SU-DHL-6 (cell line): ENCODE data around the gene LTF.
"Not testable (repeated sequence)": the region's sequence is repeated elsewhere in the genome, so short reads cannot be mapped to it uniquely, and the experiment has no call there.

Source experiments
- H2AFZ ChIP-seq: fragments of 200-600 bp; sonication (generic); 2 replicates; pipeline ENCODE4 v1.6.1; 2014; ENCODE audit warnings: low read depth, mild to moderate bottlenecking, moderate library complexity, mixed read lengths, antibody characterized with exemption, low read length; ENCODE audit not compliant: severe bottlenecking
- H3F3A ChIP-seq: fragments of 200-600 bp; shearing (Covaris generic); 2 replicates; pipeline ENCODE4 v1.6.0; 2016; ENCODE audit warnings: antibody characterized with exemption, mild to moderate bottlenecking; ENCODE audit not compliant: insufficient read depth
- H3K27ac ChIP-seq: fragments of 200-600 bp; sonication (generic); 2 replicates; pipeline ENCODE4 v1.5.1; 2016; ENCODE audit warnings: low read depth, mild to moderate bottlenecking, low read length, moderate library complexity, mixed read lengths
- H3K27me3 ChIP-seq: fragments of 200-600 bp; sonication (generic), shearing (Covaris generic); 2 replicates; pipeline ENCODE4 v1.6.0; 2014; ENCODE audit warnings: mild to moderate bottlenecking, low read length
- H3K36me3 ChIP-seq: fragments of 200-600 bp; sonication (generic); 2 replicates; pipeline ENCODE4 v1.6.1; 2014; ENCODE audit warnings: mild to moderate bottlenecking, low read length, mixed read lengths
- H3K4me2 ChIP-seq: fragments of 300-600, 200-600 bp; shearing (Covaris generic), sonication (generic); 2 replicates; pipeline ENCODE4 v1.6.0; 2014; ENCODE audit warnings: low read length, low read depth, mild to moderate bottlenecking; ENCODE audit not compliant: poor library complexity, severe bottlenecking
- H3K4me3 ChIP-seq: fragments of 200-600 bp; sonication (generic); 2 replicates; pipeline ENCODE4 v1.5.1; 2014; ENCODE audit warnings: antibody characterized with exemption, low read length, mild to moderate bottlenecking, mixed read lengths; ENCODE audit not compliant: insufficient read depth, poor library complexity, severe bottlenecking
- H3K79me2 ChIP-seq: fragments of 200-600 bp; sonication (generic); 2 replicates; pipeline ENCODE4 v1.6.1; 2014; ENCODE audit warnings: mild to moderate bottlenecking, low read length, moderate library complexity; ENCODE audit not compliant: insufficient read depth
- H3K9ac ChIP-seq: fragments of 200-600 bp; sonication (generic); 2 replicates; pipeline ENCODE4 v1.7.0; 2014; ENCODE audit warnings: mild to moderate bottlenecking, low read length
- H3K9me2 ChIP-seq: fragments of 200-600 bp; sonication (generic); replicated peaks from 2 replicates; pipeline ENCODE4 v1.6.1; 2014; ENCODE audit warnings: low read length; ENCODE audit not compliant: insufficient read depth
- H3K9me3 ChIP-seq: fragments of 200-600 bp; sonication (generic); 2 replicates; pipeline ENCODE4 v1.6.1; 2014; ENCODE audit warnings: low read length, mixed read lengths; ENCODE audit not compliant: insufficient read depth
- H4K20me1 ChIP-seq: fragments of 200-600 bp; sonication (generic); 2 replicates; pipeline ENCODE4 v1.6.1; 2014; ENCODE audit warnings: low read depth, mild to moderate bottlenecking, antibody characterized with exemption, low read length, moderate library complexity, mixed read lengths
- EZH2phosphoT487 ChIP-seq: fragments of 200-600 bp; sonication (generic), shearing (Covaris generic); conservative IDR thresholded peaks from 2 replicates; pipeline ENCODE4 v1.6.1; 2018; ENCODE audit warnings: mild to moderate bottlenecking, antibody characterized with exemption, low read length, moderate library complexity, mixed read lengths
- TF ChIP-seq, protein P1 (sequence below): fragments of 200-600 bp; sonication (generic); IDR thresholded peaks from one replicate; pipeline ENCODE4 v1.5.1; 2017; ENCODE audit warnings: antibody characterized with exemption, mild to moderate bottlenecking, low read length, moderate library complexity; ENCODE audit not compliant: insufficient read depth, poor library complexity, severe bottlenecking

The LTF gene

DNA sequence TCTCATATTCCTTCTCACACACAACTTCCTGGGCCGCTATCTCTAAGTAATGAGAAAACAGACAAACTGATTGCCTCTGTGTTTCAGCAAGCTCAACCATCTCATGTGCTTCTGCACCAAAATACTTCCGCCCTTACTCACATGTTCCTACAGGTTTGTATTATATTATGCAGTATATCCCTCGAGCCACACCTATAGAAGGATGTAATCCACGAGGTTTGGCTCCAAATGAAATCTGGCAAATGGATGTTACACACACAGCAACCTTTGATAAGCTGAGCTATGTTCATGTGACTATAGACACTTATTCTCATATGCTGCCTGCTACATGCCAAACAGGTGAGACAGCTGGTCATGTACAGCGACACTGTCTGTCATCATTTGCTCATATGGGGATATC is 35.0 kb downstream of the LTF start:
- Histone ChIP-seq H3K9me3 (peaks cover 6% of the 10 kb centered on the region; the same call in 1 of the 2 replicates), H3K27ac (no peak overlapping the region)

DNA sequence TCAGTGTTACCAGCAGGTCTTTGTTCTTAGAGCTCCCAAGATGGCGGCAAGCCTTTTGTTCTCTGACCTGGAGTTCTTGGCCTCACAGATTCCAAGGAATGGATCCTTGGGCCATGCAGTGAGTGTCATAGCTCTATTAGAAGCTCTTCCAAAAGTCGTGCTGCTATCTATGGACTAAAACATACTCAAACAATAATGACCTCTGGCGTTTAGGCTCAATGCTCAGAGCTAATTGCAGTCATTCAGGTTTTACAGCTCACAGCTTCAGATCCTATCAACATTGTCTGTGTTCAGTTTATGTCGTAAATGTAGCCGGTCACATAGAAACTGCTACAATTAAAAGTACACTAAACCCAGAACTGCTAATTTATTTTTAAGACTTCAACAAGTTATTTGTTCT is 35.5 kb downstream of the LTF start:
- H3K36me3 ChIP-seq = no peaks in the 10 kb centered on the region
- no peaks in the 10 kb centered on the region for H4K20me1 ChIP-seq
- no peak overlapping the region for H2AFZ ChIP-seq
- H3K4me2 ChIP-seq = no peak overlapping the region
- no peak overlapping the region for H3K9ac ChIP-seq
- no peaks in the 10 kb centered on the region for H3K27me3 ChIP-seq
- no peaks in the 10 kb centered on the region for H3K9me2 ChIP-seq
- TF ChIP-seq, protein P1, sequence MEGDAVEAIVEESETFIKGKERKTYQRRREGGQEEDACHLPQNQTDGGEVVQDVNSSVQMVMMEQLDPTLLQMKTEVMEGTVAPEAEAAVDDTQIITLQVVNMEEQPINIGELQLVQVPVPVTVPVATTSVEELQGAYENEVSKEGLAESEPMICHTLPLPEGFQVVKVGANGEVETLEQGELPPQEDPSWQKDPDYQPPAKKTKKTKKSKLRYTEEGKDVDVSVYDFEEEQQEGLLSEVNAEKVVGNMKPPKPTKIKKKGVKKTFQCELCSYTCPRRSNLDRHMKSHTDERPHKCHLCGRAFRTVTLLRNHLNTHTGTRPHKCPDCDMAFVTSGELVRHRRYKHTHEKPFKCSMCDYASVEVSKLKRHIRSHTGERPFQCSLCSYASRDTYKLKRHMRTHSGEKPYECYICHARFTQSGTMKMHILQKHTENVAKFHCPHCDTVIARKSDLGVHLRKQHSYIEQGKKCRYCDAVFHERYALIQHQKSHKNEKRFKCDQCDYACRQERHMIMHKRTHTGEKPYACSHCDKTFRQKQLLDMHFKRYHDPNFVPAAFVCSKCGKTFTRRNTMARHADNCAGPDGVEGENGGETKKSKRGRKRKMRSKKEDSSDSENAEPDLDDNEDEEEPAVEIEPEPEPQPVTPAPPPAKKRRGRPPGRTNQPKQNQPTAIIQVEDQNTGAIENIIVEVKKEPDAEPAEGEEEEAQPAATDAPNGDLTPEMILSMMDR = no peak
- no peak for TF ChIP-seq EZH2phosphoT487
- no peak overlapping the region for H3K4me3 ChIP-seq
- H3K79me2 ChIP-seq = no peaks in the 10 kb centered on the region
- peaks cover 6% of the 10 kb centered on the region; the same call in 1 of the 2 replicates for H3K9me3 ChIP-seq
- H3K27ac ChIP-seq = no peak overlapping the region
- H3F3A ChIP-seq = no peaks in the 10 kb centered on the region

More for the DNA sequence above, 35.0 kb downstream of the LTF start:
- Histone ChIP-seq H3K27me3 (no peaks in the 10 kb centered on the region), H3K4me3 (no peak overlapping the region), H3K4me2 (no peak overlapping the region), H4K20me1 (no peaks in the 10 kb centered on the region), H3K9me2 (no peaks in the 10 kb centered on the region), H3K36me3 (no peaks in the 10 kb centered on the region), H3F3A (no peaks in the 10 kb centered on the region), H3K79me2 (no peaks in the 10 kb centered on the region), H3K9ac (no peak overlapping the region), H2AFZ (no peak overlapping the region)
- no peak for TF ChIP-seq EZH2phosphoT487
- TF ChIP-seq, protein P1 = no peak

DNA sequence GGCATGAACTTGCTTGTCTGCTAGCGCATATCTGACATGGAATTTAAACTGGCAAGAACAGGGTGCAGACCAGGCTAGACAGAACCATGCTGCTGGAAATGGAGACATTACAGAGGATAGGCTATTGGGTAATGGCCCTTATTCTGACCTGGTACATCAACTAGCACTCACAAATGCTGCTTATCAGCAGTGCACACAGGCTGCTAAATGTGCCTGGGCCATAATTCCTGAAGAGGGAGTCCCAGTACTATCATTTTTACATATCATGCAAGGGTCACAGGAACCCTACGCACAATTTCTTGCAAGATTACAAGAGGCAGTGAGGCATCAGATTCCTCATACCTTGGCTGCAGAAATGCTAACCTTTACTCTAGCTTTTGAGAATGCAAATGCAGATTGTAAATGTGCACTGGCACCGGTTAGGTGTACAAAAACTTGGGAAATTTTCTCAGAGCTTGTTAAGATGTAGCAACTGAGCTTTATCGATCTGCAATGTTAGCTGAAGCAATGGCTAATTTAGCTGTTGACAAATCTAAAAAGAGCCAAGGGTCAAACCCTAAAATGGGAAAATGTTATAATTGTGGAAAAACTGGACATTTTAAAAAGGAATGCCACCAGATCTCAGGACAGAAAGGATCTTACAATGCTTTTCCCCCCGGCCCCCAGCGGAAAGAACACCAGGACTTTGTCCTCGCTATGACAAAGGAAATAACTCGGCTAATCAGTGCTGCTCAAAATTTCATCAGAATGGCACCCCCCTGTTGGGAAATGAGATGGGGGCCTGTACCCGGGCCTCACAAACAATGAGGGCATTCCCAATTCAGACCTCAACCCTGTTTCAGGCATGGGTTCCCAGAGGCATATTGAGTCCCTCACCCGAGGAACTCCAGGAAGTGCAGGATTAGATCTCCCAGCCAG is 36.5 kb downstream of the LTF start:
- no peaks in the 10 kb centered on the region for H3K79me2 ChIP-seq
- no peak overlapping the region for H2AFZ ChIP-seq
- H3K4me3 ChIP-seq = no peak overlapping the region
- H3K9me3 ChIP-seq = peaks cover 6% of the 10 kb centered on the region; the same call in 1 of the 2 replicates
- no peak overlapping the region for H3K4me2 ChIP-seq
- no peaks in the 10 kb centered on the region for H3K9me2 ChIP-seq
- no peaks in the 10 kb centered on the region for H3K36me3 ChIP-seq
- TF ChIP-seq EZH2phosphoT487 = no peak
- TF ChIP-seq, protein P1 = no peak
- no peaks in the 10 kb centered on the region for H3K27me3 ChIP-seq
- H3K9ac ChIP-seq = no peak overlapping the region
- H3K27ac ChIP-seq = no peak overlapping the region
- no peaks in the 10 kb centered on the region for H3F3A ChIP-seq
- no peaks in the 10 kb centered on the region for H4K20me1 ChIP-seq

DNA sequence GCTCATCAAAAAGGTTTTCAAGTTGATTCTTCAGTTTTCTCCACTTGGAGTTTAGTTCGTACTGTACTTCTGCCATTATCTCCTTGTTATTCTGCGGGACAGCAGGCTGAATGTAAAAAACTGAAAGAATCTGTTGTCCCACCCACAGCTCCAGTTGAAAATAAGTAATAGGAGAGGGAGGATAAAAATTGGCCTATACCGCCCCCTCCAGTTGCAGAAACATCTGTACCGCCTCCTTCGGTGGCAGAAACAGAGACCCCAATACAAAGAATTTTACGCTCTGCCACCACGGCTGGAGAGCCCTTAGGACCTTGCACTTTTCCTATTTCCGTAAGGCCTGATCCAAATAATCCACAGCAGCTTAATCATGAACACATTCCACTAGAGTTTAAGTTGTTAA is 37.3 kb downstream of the LTF start:
- H3K79me2 ChIP-seq, H3K27ac ChIP-seq, H3K36me3 ChIP-seq, H3K4me2 ChIP-seq, H3K27me3 ChIP-seq, H3K9ac ChIP-seq, H3K9me3 ChIP-seq, H2AFZ ChIP-seq, H4K20me1 ChIP-seq, H3F3A ChIP-seq, H3K9me2 ChIP-seq, H3K4me3 ChIP-seq: not testable (repeated sequence)

DNA sequence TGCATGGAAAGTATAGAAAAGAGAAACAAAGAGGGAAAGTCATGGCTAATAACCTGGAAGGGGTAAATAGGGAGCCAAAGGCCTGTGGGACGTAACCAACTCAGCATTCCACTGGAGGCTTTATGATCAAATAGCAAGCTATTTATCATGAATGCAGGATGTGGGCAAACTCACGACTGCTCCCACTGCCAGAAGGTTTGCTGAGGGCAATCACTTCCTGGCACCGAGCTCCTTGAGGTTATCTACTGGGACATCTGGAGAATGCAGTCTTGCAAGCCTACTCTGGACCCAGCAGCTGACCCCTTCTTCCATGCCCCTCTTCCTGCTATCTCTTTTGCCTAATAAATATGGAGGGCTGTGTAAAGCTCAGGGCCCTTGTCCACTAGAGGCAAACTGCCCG is 38.2 kb downstream of the LTF start:
- H3K79me2 ChIP-seq, H2AFZ ChIP-seq, H3K4me2 ChIP-seq, H3K36me3 ChIP-seq, H3K9ac ChIP-seq, H3K27ac ChIP-seq, H3K9me2 ChIP-seq, H3F3A ChIP-seq, H3K27me3 ChIP-seq, H3K9me3 ChIP-seq, H4K20me1 ChIP-seq, H3K4me3 ChIP-seq: not testable (repeated sequence)
